Panc1 (cell line): ENCODE results near the gene HLCS. TPM values are rescaled to one million over a fixed set of nuclear protein-coding genes. Genes with fewer than 3 reads are reported as not detected.

Source experiments
- ATAC-seq: fragments of 200-7000 bp; cut with Tn5 transposase; 2 replicates; pipeline ENCODE4 v1.9.1; 2020; ENCODE audit warnings: mild to moderate bottlenecking, moderate library complexity
- BruUV-seq: library from RNA; stranded (reverse); fragments of 400-500 nt; replicated peaks from 2 replicates; lab custom pipeline; 2021; lab: Mats Ljungman, UMichigan
- CTCF ChIA-PET: fragments of 300-600 bp; sonication (Branson Sonifier 250); formaldehyde crosslinking; loops from one replicate; lab custom pipeline; 2022; ENCODE audit warnings: antibody characterized with exemption; lab: Charles Lee
- POLR2A ChIA-PET: fragments of 300-600 bp; sonication (Branson Sonifier 250); formaldehyde crosslinking; loops from one replicate; lab custom pipeline; 2022; ENCODE audit warnings: antibody characterized with exemption; lab: Charles Lee
- DNase-seq: peaks from one replicate; pipeline ENCODE4 v3.0.0-alpha.2; 2010; ENCODE audit warnings: low read depth, low spot score
- H3K27ac ChIP-seq: 2 replicates; pipeline ENCODE4 v1.5.1; 2011; ENCODE audit warnings: mild to moderate bottlenecking, low read length, inconsistent platforms
- H3K27me3 ChIP-seq: fragments of 200-500 bp; sonication (Bioruptor generic); 2 replicates; pipeline ENCODE4 v1.6.0; 2014; ENCODE audit warnings: low read length, inconsistent platforms; ENCODE audit not compliant: control insufficient read depth, insufficient read depth
- H3K36me3 ChIP-seq: fragments of 200-500 bp; sonication (Bioruptor generic); 2 replicates; pipeline ENCODE4 v1.5.1; 2014; ENCODE audit warnings: inconsistent platforms, mild to moderate bottlenecking, low read length, moderate library complexity; ENCODE audit not compliant: control insufficient read depth, insufficient read depth
- H3K4me1 ChIP-seq: 2 replicates; pipeline ENCODE4 v1.5.1; 2011; ENCODE audit warnings: inconsistent platforms, mild to moderate bottlenecking, low read length, moderate library complexity; ENCODE audit not compliant: control insufficient read depth, insufficient read depth
- H3K4me3 ChIP-seq, 2 experiments: 2 replicates each; pipeline ENCODE4 v1.5.1; 2011 to 2012; ENCODE audit warnings: low read depth in 2 of 2, low read length in 2 of 2, mild to moderate bottlenecking in 2 of 2, inconsistent platforms in 1 of 2, moderate library complexity in 1 of 2
- H3K9me3 ChIP-seq: fragments of 200-500 bp; sonication (Bioruptor generic); 2 replicates; pipeline ENCODE4 v1.5.1; 2014; ENCODE audit warnings: low read depth, mild to moderate bottlenecking, inconsistent platforms, low read length, moderate library complexity; ENCODE audit not compliant: control insufficient read depth, insufficient read depth
- CTCF ChIP-seq: fragments of 450-650 bp; IDR thresholded peaks from 2 replicates; pipeline ENCODE4 v1.5.1; 2017; ENCODE audit warnings: mild to moderate bottlenecking
- POLR2AphosphoS5 ChIP-seq: IDR thresholded peaks from 2 replicates; pipeline ENCODE4 v1.6.1; 2012; ENCODE audit warnings: mild to moderate bottlenecking, low read depth, low read length, moderate library complexity
- REST ChIP-seq, 2 experiments: IDR thresholded peaks; 2 replicates each; pipeline ENCODE4 v1.6.1; 2011 to 2012; ENCODE audit warnings: low read depth in 2 of 2, control low read depth in 1 of 2, low read length in 1 of 2, mild to moderate bottlenecking in 1 of 2, moderate library complexity in 1 of 2; ENCODE audit not compliant: insufficient read depth in 1 of 2
- SIN3A ChIP-seq: IDR thresholded peaks from 2 replicates; pipeline ENCODE4 v1.6.1; 2012; ENCODE audit warnings: low read depth, mild to moderate bottlenecking, low read length, moderate library complexity, borderline replicate concordance; ENCODE audit not compliant: insufficient read depth
- TCF7L2 ChIP-seq: IDR thresholded peaks from 2 replicates; pipeline ENCODE4 v1.6.1; 2011; ENCODE audit warnings: mild to moderate bottlenecking, low read depth, low read length, inconsistent platforms
- in situ Hi-C: cut with HindIII; loops from 2 replicates; pipeline ENCODE4 v1.10.0; 2016; ENCODE audit warnings: low sequenced_read_pairs, low pct_unique_long_range_greater_than_20kb
- intact Hi-C: fragments of 100-400 bp; cut with micrococcal nuclease; formaldehyde crosslinking; loops from one replicate; pipeline ENCODE4 v1.10.0; 2022; ENCODE audit not compliant: unreplicated experiment
- total RNA-seq: library from RNA; stranded (reverse); gene quantifications from one replicate; pipeline ENCODE4 v1.2.1, GENCODE V29; 2021; ENCODE audit not compliant: unreplicated experiment

Gene HLCS
- total RNA-seq, 1 experiment from 2014 or later: 15.3 TPM

- no peak for TF ChIP-seq SIN3A
- no peak for TF ChIP-seq CTCF
- TF ChIP-seq TCF7L2: no peak
- TF ChIP-seq POLR2AphosphoS5: no peak
- TF ChIP-seq REST (IDR thresholded peaks at IDR 0.05; ENCODE audit: insufficient read depth in 1 of 2, low read depth in 2 of 2, low read length in 1 of 2): no peak
Measured at GRCh38 chr21:36705679-36706481, 260.6 kb downstream of the HLCS start.

GRCh38 chr21:36704958-36705678 lies 261.4 kb downstream of the HLCS start:
- ChIA-PET CTCF (no interaction called here), POLR2A (no interaction called here)
- TF ChIP-seq TCF7L2 (no peak), POLR2AphosphoS5 (no peak), SIN3A (no peak), REST (IDR thresholded peaks at IDR 0.05; ENCODE audit: insufficient read depth in 1 of 2, low read depth in 2 of 2, low read length in 1 of 2) (no peak), CTCF (no peak)
- no peak for ATAC-seq
- Histone ChIP-seq H3K4me3 (no peak overlapping the region), H3K36me3 (no peaks in the 10 kb centered on the region; the same call in 1 of the 2 replicates), H3K4me1 (peaks cover 12% of the 10 kb centered on the region), H3K27ac (no peak overlapping the region), H3K27me3 (no peaks in the 10 kb centered on the region), H3K9me3 (no peaks in the 10 kb centered on the region)
- BruUV-seq: no TSS peak
- intact Hi-C loops (no loop called here), in situ Hi-C loops (no loop called here)
- no peak for DNase-seq

More at GRCh38 chr21:36705679-36706481, 260.6 kb downstream of the HLCS start:
- no peaks in the 10 kb centered on the region for H3K9me3 ChIP-seq
- peaks cover 12% of the 10 kb centered on the region for H3K4me1 ChIP-seq
- no peaks in the 10 kb centered on the region for H3K36me3 ChIP-seq
- no peaks in the 10 kb centered on the region for H3K27me3 ChIP-seq
- no peak for DNase-seq
- no peak overlapping the region for H3K27ac ChIP-seq
- no TSS peak for BruUV-seq
- POLR2A ChIA-PET: no interaction called here
- intact Hi-C loops: no loop called here
- CTCF ChIA-PET: no interaction called here
- no peak for ATAC-seq
- no peak overlapping the region for H3K4me3 ChIP-seq
- in situ Hi-C loops: no loop called here
